KMS-11 (cell line): Measurements from ENCODE around the gene TIMMDC1.
A peak's percentile ranks its signal among the peaks of the same experiment; 100 is the strongest.

Source experiments
- H2AFZ ChIP-seq: fragments of 200-600 bp; sonication (generic); 2 replicates; pipeline ENCODE4 v1.6.1; 2016; ENCODE audit warnings: antibody characterized with exemption, mixed run types, low read depth
- H3K27ac ChIP-seq: fragments of 200-600 bp; sonication (generic); 2 replicates; pipeline ENCODE4 v1.6.1; 2016; ENCODE audit warnings: mild to moderate bottlenecking, mixed run types
- H3K27me3 ChIP-seq: fragments of 200-600 bp; sonication (generic); 2 replicates; pipeline ENCODE4 v1.6.1; 2017; ENCODE audit warnings: mild to moderate bottlenecking, low read depth, mixed run types, moderate library complexity; ENCODE audit not compliant: insufficient read depth
- H3K36me3 ChIP-seq: fragments of 200-600 bp; sonication (generic); 2 replicates; pipeline ENCODE4 v1.6.1; 2017; ENCODE audit warnings: mild to moderate bottlenecking, mixed run types; ENCODE audit not compliant: insufficient read depth
- H3K4me1 ChIP-seq: fragments of 200-600 bp; sonication (generic); 2 replicates; pipeline ENCODE4 v1.6.1; 2016; ENCODE audit warnings: mild to moderate bottlenecking, low read depth, mixed run types; ENCODE audit not compliant: poor library complexity, severe bottlenecking
- H3K4me2 ChIP-seq: fragments of 200-600 bp; sonication (generic); 2 replicates; pipeline ENCODE4 v1.7.0; 2016; ENCODE audit warnings: mild to moderate bottlenecking, mixed run types
- H3K4me3 ChIP-seq: fragments of 200-600 bp; sonication (generic); IDR thresholded peaks from 2 replicates; pipeline ENCODE4 v1.6.1; 2017; ENCODE audit warnings: low read depth, low read length, mixed read lengths; ENCODE audit not compliant: insufficient read depth
- H3K79me2 ChIP-seq: fragments of 200-600 bp; sonication (generic); 2 replicates; pipeline ENCODE4 v1.6.1; 2016; ENCODE audit warnings: low read depth, mixed run types; ENCODE audit not compliant: insufficient read depth
- H3K9ac ChIP-seq: fragments of 200-600 bp; sonication (generic); 2 replicates; pipeline ENCODE4 v1.6.1; 2016; ENCODE audit warnings: mild to moderate bottlenecking, mixed run types
- H4K20me1 ChIP-seq: fragments of 200-600 bp; sonication (generic); 2 replicates; pipeline ENCODE4 v1.6.1; 2016; ENCODE audit warnings: mild to moderate bottlenecking, mixed run types; ENCODE audit not compliant: insufficient read depth
- TF ChIP-seq, protein P1 (sequence below): fragments of 200-600 bp; sonication (generic); conservative IDR thresholded peaks from 2 replicates; pipeline ENCODE4 v1.6.1; 2017; ENCODE audit warnings: low read depth, mild to moderate bottlenecking, antibody characterized with exemption, low read length, moderate library complexity, mixed read lengths

The TIMMDC1 gene

DNA sequence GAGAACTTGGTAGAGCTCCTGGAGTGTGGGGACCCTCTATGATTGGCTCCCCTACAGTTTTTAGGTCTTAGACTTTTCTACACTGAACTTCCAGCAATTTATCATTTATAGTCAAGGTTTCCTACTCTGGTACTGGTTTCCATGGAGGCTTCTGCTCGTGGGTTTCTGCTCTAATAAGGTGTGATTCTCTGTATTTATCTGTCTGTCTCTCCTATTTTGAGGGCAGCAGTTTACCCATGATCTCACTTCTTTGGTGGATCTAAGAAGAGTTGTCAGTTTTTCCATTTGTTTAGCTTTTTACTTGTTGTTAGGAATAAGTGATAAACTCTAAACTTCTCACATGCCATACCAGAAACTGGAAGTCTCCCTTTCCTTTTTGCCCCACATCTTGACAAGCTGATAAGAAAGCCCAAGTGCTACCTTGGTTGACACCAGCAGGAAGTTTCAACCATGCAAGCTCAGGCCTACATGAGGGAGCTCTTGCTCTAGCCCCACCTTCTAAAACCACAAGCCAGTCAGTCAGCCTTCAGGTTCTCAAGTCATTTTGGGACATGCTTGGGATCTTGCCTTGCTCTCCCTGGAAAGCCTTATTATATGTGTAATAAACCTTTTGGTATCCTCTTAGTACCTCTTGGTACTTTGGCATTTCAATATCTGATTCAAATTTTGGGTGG lies 10.0 kb downstream of the TIMMDC1 start:
- Histone ChIP-seq H3K4me2 (peak overlapping the region; percentile 22; the same call in 1 of the 2 replicates), H3K4me1 (peaks cover 14% of the 10 kb centered on the region), H3K36me3 (no peaks in the 10 kb centered on the region; the same call in 1 of the 2 replicates), H3K27ac (no peak overlapping the region), H3K9ac (no peak overlapping the region), H3K79me2 (no peaks in the 10 kb centered on the region), H3K27me3 (no peaks in the 10 kb centered on the region), H2AFZ (no peak overlapping the region), H3K4me3 (no peak overlapping the region), H4K20me1 (no peaks in the 10 kb centered on the region)
- TF ChIP-seq, protein P1, sequence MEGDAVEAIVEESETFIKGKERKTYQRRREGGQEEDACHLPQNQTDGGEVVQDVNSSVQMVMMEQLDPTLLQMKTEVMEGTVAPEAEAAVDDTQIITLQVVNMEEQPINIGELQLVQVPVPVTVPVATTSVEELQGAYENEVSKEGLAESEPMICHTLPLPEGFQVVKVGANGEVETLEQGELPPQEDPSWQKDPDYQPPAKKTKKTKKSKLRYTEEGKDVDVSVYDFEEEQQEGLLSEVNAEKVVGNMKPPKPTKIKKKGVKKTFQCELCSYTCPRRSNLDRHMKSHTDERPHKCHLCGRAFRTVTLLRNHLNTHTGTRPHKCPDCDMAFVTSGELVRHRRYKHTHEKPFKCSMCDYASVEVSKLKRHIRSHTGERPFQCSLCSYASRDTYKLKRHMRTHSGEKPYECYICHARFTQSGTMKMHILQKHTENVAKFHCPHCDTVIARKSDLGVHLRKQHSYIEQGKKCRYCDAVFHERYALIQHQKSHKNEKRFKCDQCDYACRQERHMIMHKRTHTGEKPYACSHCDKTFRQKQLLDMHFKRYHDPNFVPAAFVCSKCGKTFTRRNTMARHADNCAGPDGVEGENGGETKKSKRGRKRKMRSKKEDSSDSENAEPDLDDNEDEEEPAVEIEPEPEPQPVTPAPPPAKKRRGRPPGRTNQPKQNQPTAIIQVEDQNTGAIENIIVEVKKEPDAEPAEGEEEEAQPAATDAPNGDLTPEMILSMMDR: no peak

DNA sequence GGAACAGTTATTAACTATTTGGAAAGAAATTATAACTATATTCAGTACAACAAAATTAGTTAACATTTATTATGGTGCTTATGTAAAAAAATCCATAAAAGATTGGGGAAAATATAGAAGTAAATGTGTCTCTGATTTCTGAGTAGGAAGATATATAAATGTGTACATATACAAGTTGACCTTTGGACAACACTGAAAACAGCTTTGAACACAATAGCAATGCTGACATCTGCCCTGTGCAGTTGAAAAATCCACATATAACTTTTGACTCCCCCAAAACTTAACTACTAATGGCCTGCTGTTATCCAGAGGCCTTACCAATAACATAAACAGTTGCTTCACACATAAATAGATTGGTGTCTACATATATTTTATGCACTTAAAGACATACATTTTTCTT lies 12.3 kb downstream of the TIMMDC1 start:
- Histone ChIP-seq H3K27me3 (no peaks in the 10 kb centered on the region), H3K4me3 (no peak overlapping the region), H2AFZ (no peak overlapping the region), H3K9ac (no peak overlapping the region), H3K27ac (no peak overlapping the region), H3K36me3 (no peaks in the 10 kb centered on the region; the same call in 1 of the 2 replicates), H3K4me2 (no peak overlapping the region), H3K79me2 (no peaks in the 10 kb centered on the region), H3K4me1 (peaks cover 14% of the 10 kb centered on the region), H4K20me1 (no peaks in the 10 kb centered on the region)
- TF ChIP-seq, protein P1: no peak

DNA sequence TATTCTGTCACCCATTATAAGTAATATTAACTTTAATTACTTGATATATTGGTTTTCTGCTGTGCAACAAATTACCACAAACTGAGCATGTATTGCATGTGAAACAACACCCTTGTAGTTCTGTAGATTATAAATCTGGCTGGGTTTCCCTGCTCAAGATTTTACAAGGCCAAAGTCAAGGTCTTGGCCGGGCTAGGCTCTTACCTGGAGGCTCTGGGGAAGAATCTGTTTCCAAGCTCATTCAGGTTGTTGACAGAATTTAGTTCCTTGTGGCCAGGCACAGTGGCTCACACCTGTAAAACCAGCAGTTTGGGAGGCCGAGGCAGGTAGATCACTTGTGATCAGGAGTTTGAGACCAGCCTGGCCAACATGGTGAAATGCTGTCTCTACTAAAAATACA lies 16.3 kb downstream of the TIMMDC1 start:
- no peaks in the 10 kb centered on the region for H3K79me2 ChIP-seq
- H3K27me3 ChIP-seq: no peaks in the 10 kb centered on the region
- no peak overlapping the region for H3K27ac ChIP-seq
- no peak overlapping the region for H3K9ac ChIP-seq
- peaks cover 5% of the 10 kb centered on the region; the same call in 1 of the 2 replicates for H3K36me3 ChIP-seq
- TF ChIP-seq, protein P1: no peak
- no peaks in the 10 kb centered on the region for H4K20me1 ChIP-seq
- no peak overlapping the region for H2AFZ ChIP-seq
- H3K4me3 ChIP-seq: no peak overlapping the region
- H3K4me1 ChIP-seq: no peaks in the 10 kb centered on the region
- H3K4me2 ChIP-seq: no peak overlapping the region

DNA sequence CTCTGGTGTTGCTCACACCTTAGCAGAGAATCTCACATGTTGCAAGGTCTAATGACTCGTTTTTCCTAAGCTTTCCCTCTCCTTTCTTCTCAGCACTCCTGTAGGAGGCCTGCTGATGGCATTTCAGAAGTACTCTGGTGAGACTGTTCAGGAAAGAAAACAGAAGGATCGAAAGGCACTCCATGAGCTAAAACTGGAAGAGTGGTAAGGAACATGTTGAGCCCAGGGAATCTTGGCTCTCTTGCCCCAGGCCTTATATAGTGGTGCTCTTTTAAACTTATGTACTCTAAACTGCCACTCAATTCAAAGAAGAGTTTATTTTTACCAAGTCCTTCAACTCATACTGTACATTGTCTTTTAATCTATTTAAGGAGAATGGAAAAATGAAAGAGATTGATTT lies 18.8 kb downstream of the TIMMDC1 start:
- no peaks in the 10 kb centered on the region for H3K27me3 ChIP-seq
- H3K79me2 ChIP-seq: no peaks in the 10 kb centered on the region
- H3K4me3 ChIP-seq: no peak overlapping the region
- 0 out of 2 replicates have a peak, but pooled peaks cover 5% of the 10 kb centered on the region for H3K36me3 ChIP-seq
- H3K9ac ChIP-seq: no peak overlapping the region
- H3K27ac ChIP-seq: no peak overlapping the region
- no peak overlapping the region for H3K4me2 ChIP-seq
- no peaks in the 10 kb centered on the region for H3K4me1 ChIP-seq
- TF ChIP-seq, protein P1: no peak
- H4K20me1 ChIP-seq: no peaks in the 10 kb centered on the region
- H2AFZ ChIP-seq: no peak overlapping the region
